GM19043 (cell line): ENCODE results near the gene GCH1.
"Not testable (repeated sequence)": the region's sequence is repeated elsewhere in the genome, so short reads cannot be mapped to it uniquely, and the experiment has no call there.

Experiments used
- ATAC-seq: cut with Tn5 transposase; IDR thresholded peaks from one replicate; pipeline ENCODE4 v1.9.1; 2021; ENCODE audit warnings: low read depth; ENCODE audit not compliant: unreplicated experiment

Gene GCH1

DNA sequence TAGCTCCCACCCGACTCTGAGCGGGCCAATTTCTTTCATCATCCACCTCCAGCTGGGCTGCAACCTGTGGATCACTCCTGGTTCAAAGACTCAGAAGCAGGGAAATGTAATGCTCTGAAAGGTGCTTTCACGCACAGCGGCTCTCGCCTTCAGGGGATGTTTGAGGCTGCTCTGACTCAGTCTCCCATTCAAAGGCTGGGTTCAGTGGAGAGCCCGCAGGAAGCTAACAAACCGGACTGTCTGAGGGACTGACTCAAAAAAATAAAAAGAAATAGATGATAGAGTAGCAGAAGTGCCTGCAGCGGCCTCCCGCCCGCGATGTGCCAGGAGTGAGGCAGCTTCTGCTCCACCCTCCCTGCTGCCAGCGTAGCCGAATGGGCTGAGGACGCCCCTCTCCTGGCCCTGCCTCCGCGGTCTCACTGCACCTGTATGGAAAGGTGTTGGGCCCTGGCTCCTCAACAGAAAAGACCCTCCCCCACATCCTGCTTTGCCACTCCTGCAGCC lies 98.0 kb downstream of the GCH1 start:
- ATAC-seq, result no peak

DNA sequence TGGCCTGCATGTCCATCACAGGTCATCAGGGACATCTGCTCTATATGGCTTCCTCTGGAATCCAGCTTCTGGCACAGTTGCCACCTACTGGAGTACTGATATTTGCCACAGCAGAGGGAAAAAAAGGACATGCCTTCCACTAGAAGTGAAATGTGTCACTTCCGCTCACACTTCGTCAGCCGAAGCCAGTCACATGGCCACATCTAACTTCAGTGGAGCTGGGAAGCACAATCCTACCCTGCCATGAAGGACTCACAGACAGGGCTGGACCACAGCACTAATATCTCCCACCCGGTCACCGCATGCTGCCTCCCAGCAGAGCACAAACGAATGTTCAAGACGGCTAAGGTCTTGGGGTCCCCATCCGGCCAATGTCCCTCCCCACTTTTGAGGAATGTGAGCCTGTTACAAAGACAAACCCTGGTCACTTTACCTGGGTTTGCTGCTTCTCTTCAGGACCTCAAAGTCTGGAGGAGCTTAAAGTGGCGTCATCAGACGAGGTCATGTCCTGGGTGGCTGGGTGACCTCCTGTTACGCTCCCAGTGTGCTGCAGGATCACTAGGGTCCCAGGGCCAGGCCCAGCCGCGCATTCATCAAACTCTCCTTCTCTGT lies 98.6 kb downstream of the GCH1 start:
- no peak for ATAC-seq

DNA sequence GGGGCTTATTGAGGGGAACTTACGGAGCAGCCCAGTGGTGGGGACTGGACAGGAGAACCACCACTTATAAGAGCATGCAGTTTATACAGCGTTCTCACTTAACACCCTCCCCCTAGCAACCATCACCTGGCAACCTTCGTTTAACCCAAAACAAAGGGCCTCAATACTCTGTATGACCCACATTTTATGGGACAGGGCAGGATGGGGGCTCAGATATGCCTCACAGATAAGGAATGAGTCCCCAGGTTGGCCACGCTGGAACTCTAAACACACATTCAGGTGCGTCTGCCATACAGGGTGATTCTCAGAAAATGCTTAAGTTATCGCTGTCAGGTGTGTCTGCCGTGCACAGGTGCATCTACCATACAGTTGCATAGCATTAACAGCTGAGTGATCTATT lies 99.2 kb downstream of the GCH1 start:
- ATAC-seq, result no peak

GRCh38 chr14:54801482-54801881 lies 101.1 kb downstream of the GCH1 start:
- not testable (repeated sequence) for ATAC-seq

DNA sequence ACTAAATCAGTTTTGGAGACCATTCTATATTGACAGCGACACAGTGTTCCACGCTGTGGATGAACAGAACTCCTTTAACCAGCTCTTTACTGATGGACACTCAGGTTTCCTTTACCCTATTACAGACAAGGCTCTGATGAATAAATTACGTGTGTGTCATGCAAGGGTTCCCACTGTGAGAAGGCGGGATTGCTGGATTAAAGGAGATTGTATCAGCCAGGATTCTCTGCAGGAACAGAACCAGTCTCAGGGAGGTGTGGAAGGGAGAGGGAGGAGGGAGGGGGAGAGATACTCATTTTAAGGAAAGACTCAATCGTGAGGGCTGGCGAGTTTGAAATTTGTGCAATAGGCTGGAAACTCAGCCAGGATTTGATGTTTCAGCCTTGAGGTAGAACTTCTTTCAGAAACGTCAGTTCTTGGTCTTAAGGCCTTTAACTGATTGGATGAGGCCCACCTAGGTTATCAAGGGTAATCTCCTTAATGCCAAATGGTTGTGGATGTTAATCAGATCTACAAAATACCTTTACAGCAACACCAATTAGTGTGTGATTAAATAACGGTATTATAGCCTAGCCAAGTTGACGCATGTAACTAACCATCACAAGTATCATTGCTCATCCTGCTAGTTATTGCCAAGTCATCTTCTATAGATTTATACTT lies 104.0 kb downstream of the GCH1 start:
- ATAC-seq, result no peak

DNA sequence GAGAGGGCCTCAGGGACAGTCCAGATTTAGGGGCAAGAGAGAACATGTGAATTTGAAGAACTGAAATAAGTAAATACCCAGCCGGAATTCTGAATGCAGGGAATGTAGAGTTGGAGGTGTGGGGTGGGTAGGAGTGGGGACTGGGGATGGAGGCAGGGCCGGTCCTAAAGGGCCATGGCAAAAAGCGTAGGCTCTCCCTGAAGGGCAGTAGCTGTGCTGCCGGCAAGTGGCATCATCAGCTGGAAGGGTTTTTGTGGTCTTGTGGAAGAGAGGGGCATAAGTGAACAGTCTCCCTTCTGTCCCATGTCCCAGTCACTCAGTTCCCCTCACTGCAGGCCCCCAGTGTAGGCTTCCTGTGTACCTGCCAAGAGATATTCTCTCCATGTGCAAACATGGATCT lies 104.6 kb downstream of the GCH1 start:
- no peak for ATAC-seq

DNA sequence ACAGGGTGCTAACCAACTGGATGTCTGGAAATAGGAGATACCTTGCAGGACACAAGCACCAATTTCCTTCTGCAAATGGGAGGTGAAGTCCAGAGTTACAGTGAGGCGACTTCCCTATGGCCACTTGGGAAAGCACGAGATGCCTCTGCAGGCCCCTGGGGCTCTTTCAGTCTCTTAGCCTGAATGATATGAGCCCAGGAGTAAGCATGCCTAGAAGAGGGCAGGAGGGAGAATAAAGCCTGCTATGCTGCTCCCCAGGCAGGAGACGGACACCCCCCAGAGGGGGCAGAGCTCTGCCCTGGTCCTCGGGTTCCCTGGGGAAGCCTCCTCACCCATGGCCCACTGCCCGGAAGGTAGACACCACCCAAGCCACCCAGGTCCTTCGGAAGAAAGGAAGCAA lies 105.1 kb downstream of the GCH1 start:
- ATAC-seq, result no peak

GRCh38 chr14:54796961-54797360 lies 105.7 kb downstream of the GCH1 start:
- no peak for ATAC-seq

DNA sequence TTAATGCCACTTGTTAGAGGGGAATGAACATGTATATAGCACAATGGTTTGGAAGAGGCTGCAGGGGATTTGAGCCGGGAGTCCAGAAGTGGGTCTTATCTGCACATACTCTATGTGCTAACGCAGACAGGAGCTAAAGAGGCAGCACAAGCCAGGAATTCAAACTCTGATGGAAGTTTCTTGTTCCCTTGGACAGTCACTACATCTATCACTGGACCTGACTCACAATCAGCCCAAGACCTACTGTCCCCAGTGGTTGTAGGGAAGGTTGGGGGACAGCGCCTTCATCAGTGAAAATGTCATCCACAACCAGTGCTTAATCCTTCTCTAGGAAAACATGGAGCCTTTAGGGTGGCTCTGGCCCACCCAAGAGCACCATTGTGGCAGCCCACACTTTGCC lies 107.8 kb downstream of the GCH1 start:
- ATAC-seq, result no peak

DNA sequence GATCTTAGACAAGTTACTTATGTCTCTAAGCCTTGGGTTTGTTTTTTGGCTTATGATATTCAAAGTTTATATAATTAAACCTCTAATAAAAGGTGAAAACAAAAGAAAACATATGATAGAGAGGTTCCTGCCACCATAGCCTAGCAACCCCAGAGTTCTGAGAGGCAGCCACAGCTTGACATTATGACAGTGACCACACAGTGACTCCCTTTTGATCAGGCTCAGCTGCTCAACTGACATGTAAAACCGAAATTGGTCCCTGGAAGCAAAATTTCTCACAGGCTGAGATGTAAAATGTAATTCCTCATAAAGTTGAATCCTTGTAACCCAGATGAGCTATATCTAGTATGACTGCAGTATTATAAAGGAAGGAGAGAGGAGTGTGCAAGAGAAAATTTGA lies 108.5 kb downstream of the GCH1 start:
- ATAC-seq, result no peak

- ATAC-seq, result no peak
Measured at GRCh38 chr14:54792288-54792687, 110.3 kb downstream of the GCH1 start.
